ENCODE results near the gene CHD9NB.
"Not testable (repeated sequence)": the region's sequence is repeated elsewhere in the genome, so short reads cannot be mapped to it uniquely, and the experiment has no call there.

GRCh38 chr16:53047515-53047914 lies 5.2 kb downstream of the CHD9NB start:
- TF ChIP-seq POLR2A (IDR thresholded peaks at IDR 0.05); CTCF (IDR thresholded peaks at IDR 0.05 in 4 of 5, conservative IDR thresholded peaks at IDR 0.05 in 1 of 5): not testable (repeated sequence)
